Esophagus muscularis mucosa (tissue), 3 donors: ENCODE data around the gene FLII.

ENCODE experiments used
- CTCF ChIP-seq, 3 experiments: fragments of 200-600 bp in 2 of 3; fragments of 450-650 bp in 1 of 3; sonication (generic) in 2 of 3; IDR thresholded peaks; one replicate each; pipeline ENCODE4 v1.5.1; 2017 to 2019; ENCODE audit warnings: antibody characterized with exemption in 3 of 3, mild to moderate bottlenecking in 2 of 3, moderate library complexity in 1 of 3
- POLR2A ChIP-seq: fragments of 450-650 bp; IDR thresholded peaks from one replicate; pipeline ENCODE4 v1.6.1; 2017; ENCODE audit warnings: antibody characterized with exemption, moderate library complexity, mild to moderate bottlenecking, low read depth

GRCh38 chr17:18247613-18248001 is 10.9 kb downstream of the FLII start:
- TF ChIP-seq POLR2A, result no peak
- no peak for TF ChIP-seq CTCF (IDR thresholded peaks at IDR 0.05)
